Cardiac muscle cell (in vitro differentiated cells and primary cell): ENCODE measurements around the gene RMDN3. TPM values are rescaled to one million over a fixed set of nuclear protein-coding genes. Genes with fewer than 3 reads are reported as not detected.

ENCODE experiments used
- DNase-seq, 2 donors: peaks; one replicate each; pipeline versions ENCODE4 v3.0.0 to v3.0.0-alpha.2; 2010 to 2017; ENCODE audit warnings: low read depth in 1 of 2, low spot score in 1 of 2
- H3K27ac ChIP-seq: fragments of 200-600 bp; sonication (generic); 2 replicates; pipeline ENCODE4 v1.5.1; 2016
- H3K27me3 ChIP-seq: fragments of 200-600 bp; sonication (generic); 2 replicates; pipeline ENCODE4 v1.6.0; 2016; ENCODE audit warnings: control low read depth
- H3K36me3 ChIP-seq: fragments of 200-600 bp; sonication (generic); 2 replicates; pipeline ENCODE4 v1.5.1; 2016; ENCODE audit warnings: control low read depth
- H3K4me1 ChIP-seq: fragments of 200-600 bp; sonication (generic); 2 replicates; pipeline ENCODE4 v1.8.1; 2017; ENCODE audit warnings: low read depth, mild to moderate bottlenecking, mixed run types
- H3K4me3 ChIP-seq: fragments of 200-600 bp; sonication (generic); 2 replicates; pipeline ENCODE4 v1.5.1; 2016; ENCODE audit warnings: mild to moderate bottlenecking
- H3K9me3 ChIP-seq: fragments of 200-600 bp; sonication (generic); 2 replicates; pipeline ENCODE4 v1.5.1; 2017; ENCODE audit warnings: low read depth, mild to moderate bottlenecking, control low read depth
- polyA plus RNA-seq: library from polyadenylated mRNA; unstranded; fragments of >200 nt; fragmentation: Nextera tagmentation; extraction: Ambion mirVana; gene quantifications from 2 replicates; pipeline ENCODE4 v1.2.1, GENCODE V29; 2016
- total RNA-seq: library from RNA; depleted of rRNA; stranded (reverse); fragments of >200 nt; gene quantifications from 2 replicates; pipeline ENCODE4 v1.2.3, GENCODE V29; 2016
- TF ChIP-seq, protein P1 (sequence below): IDR thresholded peaks from 2 replicates; pipeline ENCODE4 v1.5.1; 2012; ENCODE audit warnings: low read depth, mild to moderate bottlenecking, low read length

Gene RMDN3
- total and polyA plus RNA-seq, 2 experiments from 2014 or later: 21.1 to 28.6 TPM

DNA sequence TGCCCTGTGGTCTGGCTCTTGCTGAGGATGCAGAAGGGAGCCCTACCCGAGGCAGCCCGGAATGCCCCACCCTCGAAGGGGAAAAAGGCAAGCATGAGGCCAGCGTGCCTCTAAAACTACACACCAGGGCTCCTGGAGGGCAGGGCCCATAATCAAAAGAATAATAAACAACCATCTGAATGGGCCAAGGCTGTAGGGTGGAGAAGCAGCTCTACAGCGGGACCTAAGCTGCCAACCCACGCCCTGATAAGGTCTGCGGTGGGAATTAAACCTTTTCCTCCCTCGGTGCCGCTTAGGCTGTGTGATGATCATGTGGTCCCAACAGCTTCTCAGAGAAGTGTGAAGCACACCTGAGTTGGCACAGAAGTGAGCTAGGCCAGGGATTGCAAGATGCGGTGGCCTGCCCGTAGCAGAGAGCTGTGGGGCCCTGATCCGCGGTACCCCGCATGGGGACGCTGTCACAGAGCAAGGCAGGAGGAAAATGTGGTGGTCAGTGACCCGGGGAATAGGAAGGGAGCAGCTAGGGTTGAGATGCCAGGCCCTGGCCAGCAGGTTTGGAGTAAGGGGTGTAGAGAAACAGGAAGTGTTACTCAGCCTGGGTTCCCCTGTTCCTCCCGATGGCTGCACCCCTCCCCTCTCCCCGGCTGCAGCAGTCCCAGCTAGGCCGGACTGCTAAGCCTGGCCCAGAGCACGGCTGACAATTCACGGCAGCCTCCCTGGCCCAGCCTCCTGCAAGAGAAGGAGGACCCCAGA is 13.6 kb upstream of the RMDN3 start:
- no peaks in the 10 kb centered on the region for H3K4me1 ChIP-seq
- DNase-seq: no peak

DNA sequence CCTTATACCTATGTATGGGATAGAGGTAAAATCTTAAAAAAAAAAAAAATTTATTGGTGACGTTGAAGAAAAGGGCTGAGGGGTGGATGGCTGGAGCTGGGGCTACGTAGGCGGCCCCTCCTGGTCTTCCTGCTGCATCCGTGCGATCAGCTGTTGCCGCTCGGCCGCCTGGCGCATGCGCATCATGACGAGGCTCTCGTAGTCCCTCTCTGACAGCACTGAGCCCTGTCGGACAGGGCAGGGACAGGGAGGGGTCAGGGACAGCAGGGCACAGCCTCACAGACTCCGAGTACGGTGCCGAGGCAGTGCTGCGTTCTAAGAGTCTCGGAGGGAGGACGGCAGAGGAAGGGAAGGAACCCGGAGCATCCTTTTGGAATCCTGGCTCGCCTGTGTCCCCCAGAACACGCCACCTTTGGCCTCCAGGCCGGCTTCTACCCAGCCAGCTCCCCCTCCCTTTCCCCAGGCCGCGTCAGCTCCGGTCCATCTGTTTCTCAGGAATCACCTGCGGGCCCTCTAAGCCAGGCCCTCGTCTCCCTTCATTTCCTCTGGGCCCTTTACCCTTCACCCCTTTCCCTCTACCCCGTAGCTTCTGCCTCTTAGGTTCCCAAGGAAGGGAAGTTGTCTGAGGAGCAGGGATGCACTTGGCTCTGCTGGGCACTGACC is 12.9 kb upstream of the RMDN3 start:
- Histone ChIP-seq H3K27ac (no peak overlapping the region), H3K36me3 (no peaks in the 10 kb centered on the region), H3K9me3 (no peaks in the 10 kb centered on the region), H3K27me3 (no peaks in the 10 kb centered on the region), H3K4me3 (no peak overlapping the region), H3K4me1 (peaks cover 3% of the 10 kb centered on the region)
- DNase-seq: no peak
- TF ChIP-seq, protein P1, sequence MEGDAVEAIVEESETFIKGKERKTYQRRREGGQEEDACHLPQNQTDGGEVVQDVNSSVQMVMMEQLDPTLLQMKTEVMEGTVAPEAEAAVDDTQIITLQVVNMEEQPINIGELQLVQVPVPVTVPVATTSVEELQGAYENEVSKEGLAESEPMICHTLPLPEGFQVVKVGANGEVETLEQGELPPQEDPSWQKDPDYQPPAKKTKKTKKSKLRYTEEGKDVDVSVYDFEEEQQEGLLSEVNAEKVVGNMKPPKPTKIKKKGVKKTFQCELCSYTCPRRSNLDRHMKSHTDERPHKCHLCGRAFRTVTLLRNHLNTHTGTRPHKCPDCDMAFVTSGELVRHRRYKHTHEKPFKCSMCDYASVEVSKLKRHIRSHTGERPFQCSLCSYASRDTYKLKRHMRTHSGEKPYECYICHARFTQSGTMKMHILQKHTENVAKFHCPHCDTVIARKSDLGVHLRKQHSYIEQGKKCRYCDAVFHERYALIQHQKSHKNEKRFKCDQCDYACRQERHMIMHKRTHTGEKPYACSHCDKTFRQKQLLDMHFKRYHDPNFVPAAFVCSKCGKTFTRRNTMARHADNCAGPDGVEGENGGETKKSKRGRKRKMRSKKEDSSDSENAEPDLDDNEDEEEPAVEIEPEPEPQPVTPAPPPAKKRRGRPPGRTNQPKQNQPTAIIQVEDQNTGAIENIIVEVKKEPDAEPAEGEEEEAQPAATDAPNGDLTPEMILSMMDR: no peak

More for the DNA sequence above, 13.6 kb upstream of the RMDN3 start:
- no peaks in the 10 kb centered on the region for H3K36me3 ChIP-seq
- TF ChIP-seq, protein P1: no peak
- H3K9me3 ChIP-seq: no peaks in the 10 kb centered on the region
- H3K27me3 ChIP-seq: no peaks in the 10 kb centered on the region
- no peak overlapping the region for H3K4me3 ChIP-seq
- H3K27ac ChIP-seq: no peak overlapping the region

DNA sequence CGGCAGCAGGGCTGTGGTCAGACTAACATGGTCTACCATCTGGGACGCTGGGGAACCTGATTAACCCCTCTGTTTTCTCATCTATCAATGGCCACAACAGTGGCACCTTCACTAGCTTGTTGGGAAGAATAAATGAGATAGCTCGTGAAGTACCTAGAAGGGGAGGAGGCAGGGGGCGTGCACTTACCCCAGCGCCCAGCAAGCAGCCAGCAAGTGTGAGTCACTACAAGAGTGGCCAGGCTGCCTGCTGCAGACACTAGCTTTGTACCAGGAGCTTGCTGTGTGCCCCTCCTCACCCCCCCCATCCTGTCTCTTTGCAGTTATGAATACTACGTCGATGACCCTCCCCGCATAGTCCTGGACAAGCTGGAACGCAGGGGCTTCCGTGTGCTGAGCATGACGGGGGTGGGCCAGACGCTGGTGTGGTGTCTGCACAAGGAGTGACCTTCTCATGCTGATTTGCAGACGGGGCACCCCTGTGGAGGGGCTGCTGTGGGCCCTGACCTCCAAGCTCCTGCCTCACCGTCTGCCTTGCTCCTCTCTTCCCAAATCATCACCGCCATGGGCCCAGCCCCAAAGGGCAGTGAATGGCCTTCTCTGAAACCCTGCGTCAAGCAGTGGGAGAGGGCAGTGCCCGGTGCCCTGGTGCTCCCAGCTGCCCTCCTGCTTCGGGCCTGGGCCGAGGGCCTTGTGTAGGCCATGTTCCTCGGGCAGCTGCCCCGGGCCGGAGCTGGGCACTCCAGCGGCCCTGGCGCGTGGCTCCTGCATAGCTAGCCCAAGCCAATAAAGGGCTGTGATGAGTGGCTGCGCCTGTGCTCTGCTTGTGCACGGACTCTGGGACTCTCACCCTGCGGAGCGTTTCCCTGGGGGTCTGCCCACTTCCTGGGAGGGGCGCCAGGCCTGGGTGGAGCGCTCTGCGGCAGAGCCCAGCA is 12.1 kb upstream of the RMDN3 start:
- DNase-seq: peak in 1 of 2 donors; percentile 45
- no peaks in the 10 kb centered on the region for H3K27me3 ChIP-seq
- no peaks in the 10 kb centered on the region for H3K9me3 ChIP-seq
- no peak overlapping the region for H3K4me3 ChIP-seq
- H3K4me1 ChIP-seq: peaks cover 3% of the 10 kb centered on the region
- TF ChIP-seq, protein P1: no peak
- no peak overlapping the region for H3K27ac ChIP-seq
- no peaks in the 10 kb centered on the region for H3K36me3 ChIP-seq

DNA sequence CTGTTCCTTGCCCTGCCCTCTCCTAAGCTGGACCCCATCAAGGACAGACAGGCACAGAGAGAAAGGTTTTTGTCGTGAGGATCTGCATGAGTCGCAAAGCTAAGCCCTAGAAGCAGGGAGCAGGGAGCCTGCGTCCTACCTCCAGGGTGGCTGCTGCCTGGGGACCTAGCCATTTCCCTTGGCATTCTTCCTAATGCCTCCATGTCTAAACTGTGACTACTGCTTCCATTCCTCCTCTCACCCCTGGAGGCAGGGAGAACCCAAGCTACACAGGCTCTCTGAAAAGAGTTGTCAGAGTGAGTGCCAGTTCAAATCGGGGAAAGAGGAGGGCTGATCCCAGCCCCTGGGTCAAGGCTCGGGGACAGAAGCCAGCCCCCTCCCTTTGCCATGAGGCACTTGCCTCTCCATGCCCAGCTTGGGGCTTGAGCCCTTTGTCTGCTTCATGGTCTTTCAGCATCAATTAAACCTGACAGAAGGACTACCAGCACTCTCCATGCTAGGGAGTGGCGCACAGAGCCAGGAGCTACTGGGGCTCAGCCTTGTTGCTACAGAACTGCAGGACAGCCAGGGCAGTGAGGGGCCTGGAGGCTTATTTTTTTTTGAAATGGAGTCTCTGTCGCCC is 11.3 kb upstream of the RMDN3 start:
- DNase-seq: no peak
- Histone ChIP-seq H3K4me3 (no peak overlapping the region), H3K36me3 (no peaks in the 10 kb centered on the region), H3K27me3 (no peaks in the 10 kb centered on the region), H3K9me3 (no peaks in the 10 kb centered on the region), H3K4me1 (peaks cover 3% of the 10 kb centered on the region), H3K27ac (no peak overlapping the region)
- TF ChIP-seq, protein P1: no peak

DNA sequence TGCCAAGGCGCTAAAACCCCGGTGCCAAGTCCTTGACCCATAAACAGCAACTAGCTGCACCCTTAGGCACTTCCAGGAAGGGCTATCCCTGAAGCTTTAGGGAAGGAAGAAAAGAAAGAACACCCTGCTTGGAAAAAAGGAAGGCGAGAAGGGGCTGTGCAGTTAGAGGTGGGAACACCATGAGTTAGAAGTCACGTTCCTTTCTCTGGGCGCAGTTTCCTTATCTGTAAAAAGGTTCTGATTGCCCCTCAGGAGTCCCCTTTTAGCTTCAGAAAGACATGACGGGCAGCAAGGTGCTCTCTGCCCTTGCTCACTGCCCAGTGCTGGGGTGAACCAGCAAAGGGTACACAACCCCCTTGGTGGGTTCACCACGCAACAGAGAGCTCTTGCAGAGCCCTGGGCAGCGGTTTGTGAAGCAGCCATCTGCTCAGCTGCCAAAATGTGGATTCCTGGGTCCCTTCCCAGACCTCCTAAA is 9.6 kb upstream of the RMDN3 start:
- peaks cover 3% of the 10 kb centered on the region for H3K4me1 ChIP-seq
- peak overlapping the region; percentile 51 for H3K4me3 ChIP-seq
- TF ChIP-seq, protein P1: no peak
- H3K27me3 ChIP-seq: no peaks in the 10 kb centered on the region
- peak; percentile 22 to 31 for DNase-seq
- no peaks in the 10 kb centered on the region for H3K36me3 ChIP-seq
- peak overlapping the region; percentile 77 for H3K27ac ChIP-seq
- H3K9me3 ChIP-seq: no peaks in the 10 kb centered on the region
